Measurements from ENCODE around the gene TCL1A.
"Not testable (repeated sequence)": the region's sequence is repeated elsewhere in the genome, so short reads cannot be mapped to it uniquely, and the experiment has no call there.

The TCL1A gene

DNA sequence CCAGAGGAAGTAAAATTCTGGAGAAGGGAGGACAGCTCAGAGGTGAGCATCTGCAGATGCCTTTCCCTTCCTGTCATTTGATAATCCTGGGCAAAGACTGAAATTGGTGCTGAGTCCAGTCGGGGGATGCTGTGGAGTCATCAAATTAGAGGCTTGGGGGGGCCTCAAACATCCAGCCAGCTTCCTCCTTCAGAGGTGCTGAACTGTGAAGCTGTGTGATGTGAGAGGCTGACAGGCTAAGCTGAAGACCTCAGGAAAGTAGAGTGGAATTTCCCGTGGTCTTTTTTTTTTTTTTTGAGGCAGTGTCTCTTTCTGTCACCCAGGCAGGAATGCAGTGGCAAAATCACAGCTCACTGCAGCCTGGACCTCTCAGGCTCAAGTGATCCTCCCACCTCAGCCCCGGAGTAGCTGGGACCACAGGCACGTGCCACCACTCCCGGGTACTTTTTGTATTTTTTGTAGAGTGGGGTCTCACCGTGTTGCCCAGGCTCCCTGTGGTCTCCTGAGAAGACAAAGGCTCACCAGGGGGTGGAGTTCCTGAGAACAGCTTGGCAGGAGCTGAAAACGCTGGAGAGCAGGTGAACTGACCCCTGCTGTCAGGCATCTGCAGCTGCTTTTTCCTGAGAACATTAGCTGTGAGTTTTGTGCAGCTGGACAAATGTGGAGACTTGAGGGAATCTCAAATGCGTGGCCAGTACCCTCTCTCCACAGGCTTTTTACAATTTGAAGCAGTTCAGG lies 33.8 kb downstream of the TCL1A start:
- in situ Hi-C loops (cut with MboI; ENCODE audit: low sequenced_read_pairs): loop anchor here (25.0 kb wide), 1 partner anchor 243 kb away; no protein-coding TSS in a partner anchor

DNA sequence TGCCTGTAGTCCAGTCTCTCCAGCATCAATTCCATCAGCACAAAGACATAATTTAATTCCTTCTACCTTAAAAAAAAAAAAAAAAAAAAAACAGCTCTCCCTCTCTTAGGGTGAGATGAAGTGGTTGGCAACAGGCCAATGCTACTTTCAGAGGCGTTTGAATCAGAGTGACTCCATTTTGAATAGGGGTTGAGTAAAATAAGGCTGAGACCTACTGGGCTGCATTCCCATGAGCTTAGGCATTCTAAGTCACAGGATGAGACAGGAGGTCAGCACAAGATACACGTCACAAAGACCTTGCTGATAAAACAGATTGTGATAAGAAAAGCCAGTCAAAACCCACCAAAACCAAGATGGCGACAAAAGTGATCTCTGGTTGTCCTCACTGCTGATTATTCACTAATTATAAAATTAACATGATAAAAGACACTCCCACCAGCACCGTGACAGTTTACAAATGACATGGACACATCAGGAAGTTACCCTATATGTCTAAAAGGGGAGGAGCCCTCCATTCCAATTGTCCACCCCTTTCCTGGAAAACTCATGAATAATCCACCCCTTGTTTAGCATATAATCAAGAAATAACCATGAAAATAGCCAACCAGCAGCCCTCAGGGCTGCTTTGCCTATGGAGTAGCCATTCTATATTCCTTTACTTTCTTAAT lies 34.6 kb downstream of the TCL1A start:
- in situ Hi-C loops (cut with MboI; ENCODE audit: low sequenced_read_pairs): loop anchor here (25.0 kb wide), 1 partner anchor 242 kb away; no protein-coding TSS in a partner anchor

DNA sequence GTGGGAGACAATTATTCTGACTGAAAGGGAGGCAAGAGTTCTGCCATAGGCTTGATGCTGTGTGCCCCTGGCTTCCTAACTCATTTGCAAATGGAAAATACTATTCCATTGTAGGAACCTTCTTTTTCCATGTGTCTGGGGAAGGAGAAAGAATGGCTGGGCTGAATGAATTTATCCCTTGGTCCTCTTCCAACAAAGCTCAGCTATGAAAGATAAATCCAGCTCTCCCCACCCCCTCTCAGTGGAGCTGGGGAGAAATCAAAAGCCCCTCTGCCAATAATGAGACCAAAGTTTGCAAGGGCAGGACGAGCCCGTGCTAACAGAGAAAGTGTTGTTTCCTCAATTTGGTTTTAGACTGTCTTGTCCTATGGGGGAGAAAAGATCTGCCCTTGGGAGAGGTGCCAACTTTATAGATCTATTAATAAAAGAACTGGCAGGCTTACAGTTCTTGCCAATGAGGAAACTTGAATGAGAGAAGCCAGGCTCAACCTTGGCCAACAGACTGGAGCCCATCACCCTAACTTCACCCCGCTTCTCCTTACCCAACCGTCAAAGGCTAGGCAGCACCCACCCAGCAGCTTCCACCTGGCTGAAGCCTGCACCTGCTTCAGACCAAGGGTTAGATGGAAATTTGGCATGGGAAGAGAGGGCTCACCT lies 36.6 kb downstream of the TCL1A start:
- in situ Hi-C loops (cut with MboI; ENCODE audit: low sequenced_read_pairs): loop anchor here (25.0 kb wide), 1 partner anchor 240 kb away; no protein-coding TSS in a partner anchor

DNA sequence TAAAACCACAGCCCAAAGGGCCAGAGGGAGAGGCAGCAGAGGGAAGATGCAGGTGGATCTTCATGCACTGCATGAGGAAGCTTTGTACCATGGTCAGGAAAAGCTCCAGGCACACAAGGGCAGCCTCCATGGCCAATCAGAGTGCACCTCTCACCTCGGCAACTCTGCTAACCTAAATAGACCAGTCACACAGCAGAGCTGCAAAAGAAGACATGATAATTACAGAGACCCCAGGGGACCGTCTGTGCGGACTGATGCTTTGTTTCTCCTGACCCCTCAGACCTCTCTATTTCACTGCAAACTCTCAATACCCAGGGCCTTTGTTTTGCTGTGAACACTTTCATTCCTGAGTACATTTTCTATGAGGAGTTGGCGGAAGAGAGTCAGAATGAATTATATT lies 38.4 kb downstream of the TCL1A start:
- in situ Hi-C loops (cut with MboI; ENCODE audit: low sequenced_read_pairs): loop anchor here (25.0 kb wide), 1 partner anchor 238 kb away; no protein-coding TSS in a partner anchor

DNA sequence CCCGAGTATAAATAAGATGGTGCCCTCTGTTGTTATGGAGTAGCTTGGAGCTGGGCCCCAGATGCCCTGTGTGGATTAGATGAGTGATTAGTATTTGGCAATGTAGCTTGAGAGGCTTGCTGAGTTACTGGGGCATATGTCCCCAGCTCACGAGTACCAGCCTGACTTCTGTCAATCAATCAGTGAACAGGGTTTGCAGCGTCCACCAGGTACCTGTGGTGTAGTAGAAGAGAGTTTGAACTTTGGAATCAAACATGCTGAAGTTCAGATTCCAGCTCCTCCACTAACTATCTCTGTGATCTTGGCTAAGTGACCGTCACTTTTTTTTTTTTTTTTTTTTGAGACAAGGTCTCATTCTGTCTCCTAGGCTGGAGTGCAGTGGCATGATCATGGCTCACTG lies 39.3 kb downstream of the TCL1A start:
- in situ Hi-C loops (cut with MboI; ENCODE audit: low sequenced_read_pairs): loop anchor here (25.0 kb wide), 1 partner anchor 237 kb away; no protein-coding TSS in a partner anchor

DNA sequence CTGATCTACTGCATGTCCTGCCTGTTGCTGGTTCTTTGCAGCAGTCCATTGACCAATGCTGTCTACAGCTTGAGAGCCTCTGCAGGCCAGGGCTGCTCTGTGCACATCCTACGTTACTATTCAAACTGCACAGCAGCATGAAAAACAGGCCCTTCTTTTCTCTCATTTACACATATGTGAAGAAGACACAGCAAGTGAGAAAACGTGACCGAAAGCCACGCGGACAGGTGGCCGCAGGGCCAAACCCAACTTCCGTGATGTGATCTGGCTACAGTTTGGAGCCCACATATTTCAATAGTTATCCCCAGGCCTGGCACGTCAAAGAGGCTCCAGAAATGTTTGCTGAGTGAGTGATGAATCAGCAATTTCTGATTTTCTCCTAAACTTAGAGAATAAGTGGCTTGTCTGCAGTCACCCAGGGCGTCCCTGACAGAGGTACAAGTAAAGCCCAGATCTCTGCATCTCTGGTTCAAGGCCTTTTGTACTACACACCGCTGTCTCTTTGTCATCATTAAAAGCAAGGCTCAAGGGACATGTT lies 45.6 kb downstream of the TCL1A start:
- in situ Hi-C loops (cut with MboI; ENCODE audit: low sequenced_read_pairs): no loop called here

DNA sequence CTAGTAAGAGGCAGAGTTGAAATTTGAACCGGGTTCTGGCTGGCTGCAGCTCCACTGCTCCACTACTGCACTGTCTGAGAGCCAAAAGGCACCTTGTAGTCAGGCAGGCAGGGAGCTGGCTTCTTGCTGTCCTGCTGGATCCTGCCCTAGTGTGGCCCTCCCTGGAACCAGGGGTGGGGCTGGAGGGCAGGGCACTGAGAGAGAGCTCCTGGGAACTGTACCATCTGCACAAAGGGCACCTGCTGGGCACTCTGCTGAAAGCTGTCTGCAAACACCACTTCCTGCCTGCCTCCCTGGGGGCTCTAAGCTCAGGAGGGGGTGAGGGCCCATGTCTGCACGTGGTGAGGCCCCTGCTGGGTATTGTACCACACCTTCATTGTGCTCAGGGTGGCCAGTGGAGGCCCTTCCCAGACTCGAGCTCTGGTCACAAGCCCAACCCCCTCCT lies 46.7 kb downstream of the TCL1A start:
- in situ Hi-C loops (cut with MboI; ENCODE audit: low sequenced_read_pairs): no loop called here

DNA sequence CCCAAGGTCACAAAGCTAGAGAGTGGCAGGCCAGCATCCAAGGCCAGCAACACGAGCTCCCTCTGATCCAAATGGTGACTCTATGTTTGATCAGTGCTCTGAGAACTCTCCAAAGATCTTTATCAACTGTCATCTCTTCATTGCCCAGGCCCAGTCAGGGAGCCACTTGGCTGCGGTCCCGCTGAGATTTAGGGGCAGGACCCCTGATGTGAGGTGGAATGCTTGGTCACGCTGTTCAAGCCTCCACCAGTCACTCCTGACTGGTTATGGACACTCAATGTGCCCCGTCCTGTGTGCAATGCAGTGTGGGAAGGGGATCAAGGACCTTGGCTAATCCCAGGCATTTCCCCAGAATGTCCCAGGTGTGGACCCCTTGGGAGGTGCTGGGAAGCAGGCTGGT lies 47.5 kb downstream of the TCL1A start:
- in situ Hi-C loops (cut with MboI; ENCODE audit: low sequenced_read_pairs): no loop called here

DNA sequence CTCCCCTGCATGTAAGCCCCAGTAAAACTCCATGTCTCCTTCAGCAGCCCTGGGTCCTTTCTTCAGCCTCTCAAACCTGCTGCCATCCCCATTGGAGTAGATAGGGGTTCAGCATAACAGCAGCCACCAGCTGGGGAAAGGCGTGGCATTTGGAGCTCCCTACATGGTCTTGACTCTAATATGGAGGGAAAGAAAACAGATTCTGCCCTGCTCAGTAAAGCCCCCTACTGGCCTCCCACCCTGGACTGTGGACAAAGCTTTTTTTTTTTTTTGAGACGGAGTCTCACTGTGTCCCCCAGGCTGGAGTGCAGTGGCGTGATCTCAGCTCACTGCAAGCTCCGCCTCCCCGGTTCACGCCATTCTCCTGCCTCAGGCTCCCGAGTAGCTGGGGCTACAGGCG lies 48.4 kb downstream of the TCL1A start:
- in situ Hi-C loops (cut with MboI; ENCODE audit: low sequenced_read_pairs): not testable (repeated sequence)

DNA sequence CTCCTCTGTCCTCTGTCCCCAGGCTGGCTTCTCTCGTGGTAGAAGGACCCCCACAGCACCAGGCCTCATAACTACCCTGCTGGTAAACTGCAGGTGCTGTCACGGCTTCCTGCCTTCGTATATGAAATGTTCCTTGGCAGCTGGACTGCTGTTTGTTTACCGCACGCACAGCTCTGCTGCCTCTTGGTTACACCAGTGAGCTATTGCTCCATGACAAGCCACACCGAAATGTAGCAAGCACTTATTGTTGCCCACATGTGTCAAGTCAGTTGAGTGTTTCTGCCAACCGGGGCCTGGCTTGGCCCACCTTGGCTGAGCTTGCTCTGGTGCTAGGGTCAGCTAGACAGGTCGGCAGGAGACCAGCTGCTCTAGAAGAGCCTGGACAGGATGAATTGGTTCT lies 49.4 kb downstream of the TCL1A start:
- in situ Hi-C loops (cut with MboI; ENCODE audit: low sequenced_read_pairs): no loop called here

DNA sequence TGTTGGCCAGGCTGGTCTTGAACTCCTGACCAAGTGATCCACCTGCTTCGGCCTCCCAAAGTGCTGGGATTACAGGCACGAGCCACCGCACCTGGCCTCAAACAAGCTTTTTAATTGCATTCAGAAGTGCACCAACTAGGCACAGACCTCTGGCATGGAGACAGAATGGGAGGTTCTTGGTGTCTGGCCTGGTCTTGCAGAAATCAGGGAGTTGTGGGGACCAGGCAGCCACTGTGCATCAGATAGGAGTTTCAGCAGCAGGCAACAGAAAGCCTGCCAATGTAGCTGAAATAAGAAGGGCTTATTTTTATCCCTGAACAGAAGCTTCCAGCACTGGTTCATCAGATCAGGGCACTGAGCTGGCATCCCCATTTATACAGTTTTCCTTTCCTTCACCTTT lies 49.9 kb downstream of the TCL1A start:
- in situ Hi-C loops (cut with MboI; ENCODE audit: low sequenced_read_pairs): no loop called here

DNA sequence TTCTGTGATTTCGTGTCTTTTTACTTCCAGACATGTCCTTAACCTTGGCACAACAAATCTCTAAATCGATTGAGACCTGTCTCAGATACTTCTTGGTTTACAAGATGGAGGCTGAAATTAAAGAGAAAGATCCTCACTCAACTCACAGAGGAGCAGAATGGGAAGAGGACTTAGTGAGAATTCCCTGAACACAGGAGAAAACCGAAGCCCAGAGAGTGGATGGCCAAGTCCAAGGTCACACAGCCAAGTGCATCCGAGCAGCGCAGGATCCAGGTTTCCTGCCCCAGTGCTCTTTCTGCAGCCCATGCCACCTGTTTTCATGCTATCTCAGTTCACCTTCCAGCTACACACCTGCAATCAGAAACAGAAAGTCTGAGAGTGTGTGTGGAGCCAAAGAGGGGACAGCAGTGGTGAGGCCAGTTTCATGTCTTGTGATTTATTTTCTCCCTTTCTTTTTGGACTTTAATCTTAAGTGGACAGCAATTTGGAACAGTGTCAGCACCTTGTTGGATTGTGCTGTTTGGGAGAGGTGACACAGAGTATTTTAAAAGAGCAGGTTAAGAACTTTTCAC lies 50.6 kb downstream of the TCL1A start:
- in situ Hi-C loops (cut with MboI; ENCODE audit: low sequenced_read_pairs): no loop called here

DNA sequence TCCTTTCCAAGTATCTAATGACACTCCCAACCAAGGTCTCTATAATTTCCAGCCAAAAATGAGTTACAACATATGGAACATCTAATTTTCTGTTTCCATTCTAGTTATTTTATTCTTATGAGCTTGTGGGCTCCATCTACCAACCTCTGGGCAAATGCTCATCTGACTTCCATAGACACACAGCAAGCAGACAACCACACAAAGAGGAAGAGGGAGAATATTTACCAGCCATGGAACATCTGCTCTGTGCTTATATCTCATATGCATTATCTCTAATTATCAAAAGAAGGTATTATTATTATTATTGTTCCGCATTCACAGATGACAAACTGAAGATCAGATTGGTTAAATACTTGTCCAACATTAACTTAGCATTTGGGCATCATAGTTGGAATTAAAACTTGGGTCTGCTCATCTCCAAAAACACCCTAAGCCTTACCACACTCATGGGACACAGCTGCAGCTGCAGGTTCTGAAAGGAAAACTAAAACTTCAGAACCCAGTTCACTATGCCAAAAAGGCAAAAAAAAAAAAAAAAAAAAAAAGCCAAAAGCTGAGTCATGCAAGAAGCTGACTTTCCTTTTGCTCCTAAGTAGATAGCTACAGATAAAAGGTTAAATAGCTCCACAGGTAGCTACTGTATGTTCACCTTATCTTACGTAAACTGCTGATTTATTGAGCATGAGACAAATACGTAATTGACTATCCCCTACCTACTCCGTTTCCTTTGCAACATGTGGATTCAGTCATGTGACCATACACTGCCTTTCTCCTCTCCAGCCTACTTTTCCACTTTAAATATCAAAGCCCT lies 51.3 kb downstream of the TCL1A start:
- in situ Hi-C loops (cut with MboI; ENCODE audit: low sequenced_read_pairs): no loop called here

DNA sequence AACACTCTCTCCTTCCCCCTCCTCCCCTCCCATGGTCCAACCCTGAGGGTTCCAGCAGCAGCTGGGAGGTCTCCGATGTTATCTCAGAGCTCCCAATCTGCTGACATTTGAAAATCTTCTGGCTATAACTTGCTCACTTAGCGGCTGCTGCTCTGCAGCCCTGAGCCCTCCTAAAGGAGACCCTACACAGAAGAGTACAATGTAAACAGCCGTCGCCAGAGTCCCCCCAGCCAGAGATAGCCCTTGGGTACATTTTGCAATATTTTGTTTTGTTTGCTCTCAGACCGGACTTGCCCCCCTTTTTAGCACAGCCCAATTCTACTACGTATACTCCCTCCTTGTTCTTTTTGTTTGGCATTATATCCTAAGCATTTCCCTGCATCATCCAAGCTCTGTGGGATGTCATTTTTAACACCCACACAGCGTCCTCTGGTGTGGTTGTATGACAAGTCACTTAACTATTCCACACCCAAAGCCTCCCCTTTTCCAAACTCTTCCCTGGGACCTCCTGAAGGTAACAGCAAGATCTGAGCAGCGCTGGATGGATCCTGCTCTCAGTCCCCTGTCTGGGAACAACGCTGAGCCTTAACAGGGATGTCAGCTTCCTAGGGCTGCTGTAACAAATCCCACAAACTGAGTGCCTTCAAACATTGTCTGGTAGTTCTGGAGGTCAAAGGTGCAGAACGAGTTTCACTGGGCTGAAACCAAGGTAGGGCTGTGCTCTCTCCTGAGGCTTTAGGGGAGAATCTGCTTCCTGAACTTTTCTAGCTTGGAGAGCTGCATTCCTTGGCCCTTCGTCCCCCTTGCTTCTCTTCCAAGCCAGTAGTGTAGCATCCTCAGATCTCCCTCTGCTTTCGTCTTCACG lies 53.0 kb downstream of the TCL1A start:
- in situ Hi-C loops (cut with MboI; ENCODE audit: low sequenced_read_pairs): no loop called here

DNA sequence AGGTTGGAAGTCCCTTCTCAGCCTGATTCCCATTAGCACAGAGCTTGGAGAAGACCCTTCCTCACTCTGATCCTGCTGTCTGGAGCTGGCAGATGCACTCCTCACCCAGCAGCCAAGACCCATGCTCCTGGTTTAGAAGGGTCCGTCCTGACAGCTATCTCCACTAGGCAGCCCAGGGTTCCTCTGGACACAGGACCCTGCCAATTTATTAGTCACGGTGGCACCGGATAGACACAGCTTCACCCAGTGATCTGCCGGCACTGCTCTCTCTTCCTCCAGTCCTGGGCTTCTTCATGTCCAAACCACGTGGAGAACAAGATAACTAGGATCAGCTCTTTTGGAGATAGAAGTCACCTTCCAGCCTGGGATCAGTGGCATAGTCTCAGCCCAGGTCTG lies 53.9 kb downstream of the TCL1A start:
- in situ Hi-C loops (cut with MboI; ENCODE audit: low sequenced_read_pairs): no loop called here

All from HL-60/S4 treated with phorbol 12-myristate 13-acetate at 8.2 ng/mL for 4 days and 3 days (cell line).